ENCODE results near the gene SAPCD2. TPM values are rescaled to one million over a fixed set of nuclear protein-coding genes. Genes with fewer than 3 reads are reported as not detected.

Gene SAPCD2
- total RNA-seq, 1 experiment from 2014 or later: 15.7 TPM

DNA sequence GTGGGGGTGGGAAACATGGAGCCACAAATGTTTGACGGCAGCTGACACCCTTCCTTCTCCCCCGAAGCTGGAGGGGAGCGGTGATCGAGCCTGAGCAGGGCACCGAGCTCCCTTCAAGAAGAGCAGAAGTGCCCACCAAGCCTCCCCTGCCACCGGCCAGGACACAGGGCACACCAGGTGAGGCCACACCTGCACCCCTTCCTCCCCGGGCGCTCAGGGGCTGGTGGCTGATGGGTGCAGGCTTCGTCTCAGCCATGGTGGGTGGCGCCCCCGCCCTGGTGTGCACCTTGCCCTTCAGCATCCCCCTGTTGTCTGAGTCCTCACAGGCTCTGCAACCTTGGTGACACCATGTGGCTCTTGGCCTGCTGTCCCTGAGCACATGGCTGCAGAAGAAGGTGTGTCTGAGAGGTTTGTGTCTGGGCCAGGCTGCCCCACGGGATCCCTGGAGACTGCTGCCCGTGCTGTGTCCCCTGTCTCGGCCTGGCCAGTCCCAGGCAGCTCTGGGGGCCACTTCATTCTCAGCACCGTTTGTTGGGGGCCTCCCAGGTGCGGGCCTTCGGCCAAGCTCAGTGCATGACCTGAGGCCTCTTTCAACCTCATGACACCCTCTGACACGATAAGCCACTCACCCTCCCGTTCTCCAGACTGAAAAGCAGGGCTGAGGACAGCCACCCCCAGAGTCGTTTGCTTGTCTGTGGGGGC is 27.6 kb upstream of the SAPCD2 start:
- Mint-ChIP-seq H3K27ac (ENCODE audit: low read depth, unreplicated experiment) (no peak overlapping the region), H3K36me3 (ENCODE audit: insufficient read depth, unreplicated experiment) (peaks cover 56% of the 10 kb centered on the region), H3K4me3 (ENCODE audit: unreplicated experiment) (no peak overlapping the region), H3K9me3 (ENCODE audit: unreplicated experiment) (no peaks in the 10 kb centered on the region), H3K27me3 (ENCODE audit: insufficient read depth, unreplicated experiment) (no peaks in the 10 kb centered on the region), H3K4me1 (ENCODE audit: insufficient read depth, unreplicated experiment) (no peaks in the 10 kb centered on the region)
- TF ChIP-seq, protein P1, sequence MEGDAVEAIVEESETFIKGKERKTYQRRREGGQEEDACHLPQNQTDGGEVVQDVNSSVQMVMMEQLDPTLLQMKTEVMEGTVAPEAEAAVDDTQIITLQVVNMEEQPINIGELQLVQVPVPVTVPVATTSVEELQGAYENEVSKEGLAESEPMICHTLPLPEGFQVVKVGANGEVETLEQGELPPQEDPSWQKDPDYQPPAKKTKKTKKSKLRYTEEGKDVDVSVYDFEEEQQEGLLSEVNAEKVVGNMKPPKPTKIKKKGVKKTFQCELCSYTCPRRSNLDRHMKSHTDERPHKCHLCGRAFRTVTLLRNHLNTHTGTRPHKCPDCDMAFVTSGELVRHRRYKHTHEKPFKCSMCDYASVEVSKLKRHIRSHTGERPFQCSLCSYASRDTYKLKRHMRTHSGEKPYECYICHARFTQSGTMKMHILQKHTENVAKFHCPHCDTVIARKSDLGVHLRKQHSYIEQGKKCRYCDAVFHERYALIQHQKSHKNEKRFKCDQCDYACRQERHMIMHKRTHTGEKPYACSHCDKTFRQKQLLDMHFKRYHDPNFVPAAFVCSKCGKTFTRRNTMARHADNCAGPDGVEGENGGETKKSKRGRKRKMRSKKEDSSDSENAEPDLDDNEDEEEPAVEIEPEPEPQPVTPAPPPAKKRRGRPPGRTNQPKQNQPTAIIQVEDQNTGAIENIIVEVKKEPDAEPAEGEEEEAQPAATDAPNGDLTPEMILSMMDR (IDR thresholded peaks at IDR 0.05; ENCODE audit: unreplicated experiment): no peak
- BruUV-seq (replicated peaks): no TSS peak
- ChIA-PET POLR2A (no interaction called here), CTCF (interaction anchor here (0.9 kb wide), 1 partner anchor 11 kb away, joined by 3 read pairs; no protein-coding TSS in a partner anchor)
- intact Hi-C loops (cut with micrococcal nuclease): no loop called here
- DNase-seq (ENCODE audit: unreplicated experiment): no peak

DNA sequence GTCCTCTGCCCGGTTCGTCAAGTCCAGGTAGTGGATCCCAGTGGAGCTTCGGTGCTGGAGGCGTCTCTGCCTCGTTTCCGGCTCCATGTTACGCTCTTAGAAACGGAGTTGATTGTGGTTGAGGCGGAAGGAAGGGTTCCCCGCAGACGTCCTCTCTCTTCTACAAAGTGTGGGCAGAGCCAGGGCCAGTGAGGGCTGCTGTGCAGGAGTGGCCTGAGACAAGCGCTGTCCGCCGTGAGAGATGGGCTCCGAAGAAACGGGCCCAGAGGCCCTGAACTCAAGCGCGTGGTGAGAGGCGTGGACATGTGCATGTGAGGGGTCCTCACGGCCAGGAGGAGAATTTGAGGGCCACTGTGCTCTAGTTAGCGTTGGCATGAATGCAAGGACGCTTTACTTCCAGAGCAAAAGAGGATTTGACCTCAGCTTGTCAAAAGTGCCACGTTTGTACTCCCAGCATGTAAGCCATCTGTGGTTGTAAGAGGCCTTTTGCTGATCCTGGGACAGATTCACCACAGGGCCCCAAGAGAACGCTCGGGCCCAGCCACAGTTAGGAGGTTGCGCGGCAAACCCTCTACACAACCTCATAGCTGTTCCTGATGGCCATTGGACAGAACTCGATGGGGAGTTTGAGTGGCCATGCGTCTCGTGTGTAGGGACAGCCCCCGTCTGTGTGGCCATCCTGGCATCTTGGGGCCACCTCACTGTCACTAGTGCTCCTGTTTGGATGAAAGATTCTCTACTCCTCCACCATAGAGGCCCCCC is 26.6 kb upstream of the SAPCD2 start:
- H3K4me1 Mint-ChIP-seq (ENCODE audit: insufficient read depth, unreplicated experiment): no peaks in the 10 kb centered on the region
- TF ChIP-seq, protein P1 (IDR thresholded peaks at IDR 0.05; ENCODE audit: unreplicated experiment): no peak
- H3K36me3 Mint-ChIP-seq (ENCODE audit: insufficient read depth, unreplicated experiment): peaks cover 64% of the 10 kb centered on the region
- DNase-seq (ENCODE audit: unreplicated experiment): no peak
- CTCF ChIA-PET: interaction anchor here (0.6 to 1.2 kb wide), 4 partner anchors 12 to 140 kb away, joined by 3 to 4 read pairs (median 3); no protein-coding TSS in a partner anchor
- no peak overlapping the region for H3K4me3 Mint-ChIP-seq (ENCODE audit: unreplicated experiment)
- no peak overlapping the region for H3K27ac Mint-ChIP-seq (ENCODE audit: low read depth, unreplicated experiment)
- H3K27me3 Mint-ChIP-seq (ENCODE audit: insufficient read depth, unreplicated experiment): no peaks in the 10 kb centered on the region
- no peaks in the 10 kb centered on the region for H3K9me3 Mint-ChIP-seq (ENCODE audit: unreplicated experiment)
- intact Hi-C loops (cut with micrococcal nuclease): no loop called here
- POLR2A ChIA-PET: no interaction called here
- BruUV-seq (replicated peaks): no TSS peak

DNA sequence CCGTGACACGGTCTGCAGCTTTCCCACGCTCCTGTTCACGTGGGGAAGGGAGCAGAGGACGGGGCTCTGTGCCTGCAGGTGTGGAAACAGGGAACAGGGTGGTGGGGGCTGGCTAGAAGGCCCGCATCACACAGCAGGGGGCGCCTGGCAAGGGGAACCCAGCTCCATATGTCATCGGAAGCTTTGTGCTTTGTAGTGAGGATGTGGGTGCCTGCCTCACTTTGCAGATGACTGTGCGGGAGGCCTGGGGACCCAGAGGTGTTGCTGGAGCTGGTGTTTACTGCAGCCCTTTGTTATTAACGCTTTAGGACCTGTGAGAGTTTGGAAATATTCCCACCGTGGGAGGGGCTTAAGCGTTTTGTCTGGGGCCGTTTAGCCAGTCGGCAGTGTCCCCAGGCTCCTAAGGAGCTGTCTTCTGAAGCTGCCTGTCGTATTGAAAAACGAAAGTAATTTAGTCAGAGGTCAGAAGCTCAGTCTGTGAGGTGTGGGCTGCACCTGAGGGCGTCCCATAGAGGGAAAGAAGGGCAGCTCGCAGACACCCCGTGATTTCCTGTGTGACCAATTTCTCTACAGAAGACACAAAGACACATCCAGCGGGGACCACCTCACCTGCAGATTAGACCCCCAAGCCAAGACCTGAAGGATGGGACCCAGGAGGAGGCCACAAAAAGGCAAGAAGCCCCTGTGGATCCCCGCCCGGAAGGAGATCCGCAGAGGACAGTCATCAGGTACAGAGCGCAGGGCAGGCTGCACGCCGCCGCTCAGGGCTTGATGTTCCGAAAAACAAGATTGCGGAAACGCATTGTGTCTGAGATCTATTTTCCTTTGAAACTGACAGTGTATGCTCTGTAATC is 25.5 kb upstream of the SAPCD2 start:
- BruUV-seq (replicated peaks): no TSS peak

More for the DNA sequence above, 25.5 kb upstream of the SAPCD2 start:
- no peak overlapping the region for H3K27ac Mint-ChIP-seq (ENCODE audit: low read depth, unreplicated experiment)
- ChIA-PET POLR2A (no interaction called here), CTCF (interaction anchor here (0.6 to 1.2 kb wide), 3 partner anchors 27 to 220 kb away, joined by 3 to 4 read pairs (median 3); no protein-coding TSS in a partner anchor)
- intact Hi-C loops (cut with micrococcal nuclease): no loop called here
- no peak overlapping the region for H3K4me3 Mint-ChIP-seq (ENCODE audit: unreplicated experiment)
- no peaks in the 10 kb centered on the region for H3K9me3 Mint-ChIP-seq (ENCODE audit: unreplicated experiment)
- DNase-seq (ENCODE audit: unreplicated experiment): no peak
- peaks cover 68% of the 10 kb centered on the region for H3K36me3 Mint-ChIP-seq (ENCODE audit: insufficient read depth, unreplicated experiment)
- TF ChIP-seq, protein P1 (IDR thresholded peaks at IDR 0.05; ENCODE audit: unreplicated experiment): no peak
- H3K27me3 Mint-ChIP-seq (ENCODE audit: insufficient read depth, unreplicated experiment): no peaks in the 10 kb centered on the region
- H3K4me1 Mint-ChIP-seq (ENCODE audit: insufficient read depth, unreplicated experiment): no peaks in the 10 kb centered on the region

Data from MCF 10A (cell line).